Measurements from ENCODE around the gene GPC6. TPM values are rescaled to one million over a fixed set of nuclear protein-coding genes. Genes with fewer than 3 reads are reported as not detected.

GPC6 gene
- total and polyA plus RNA-seq, 12 donors: 0.15 to 5.4 (median 2.5) TPM

DNA sequence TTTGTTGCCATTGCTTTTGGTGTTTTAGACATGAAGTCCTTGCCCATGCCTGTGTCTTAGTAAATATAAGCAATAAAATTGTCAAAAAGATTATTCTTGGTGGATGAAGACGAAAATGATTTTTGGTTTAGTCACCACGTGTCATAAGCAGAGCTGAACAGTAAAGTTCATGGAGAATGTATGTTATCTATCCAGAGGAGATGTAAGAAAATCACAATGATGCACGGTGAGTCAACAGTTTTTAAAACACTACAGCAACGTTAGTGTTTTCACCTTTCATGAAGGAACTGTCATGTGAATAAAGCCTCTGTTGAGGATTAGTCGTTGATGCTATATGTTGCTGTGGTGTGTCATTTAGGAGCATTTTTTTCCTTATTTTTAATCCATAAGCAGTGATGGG, 137.6 kb downstream of the GPC6 start:
- no peak for DNase-seq
- WGBS, 2 donors: 77 to 79% methylated on average over 5 of the region's 5 CpGs
- no peak overlapping the region for H3K27ac ChIP-seq
- H3K4me3 ChIP-seq: no peak overlapping the region
- H3K9me3 ChIP-seq: no peaks in the 10 kb centered on the region
- intact Hi-C loops (cut with DNase I): no loop called here
- no peaks in the 10 kb centered on the region for H3K4me1 ChIP-seq
- TF ChIP-seq, protein P1, sequence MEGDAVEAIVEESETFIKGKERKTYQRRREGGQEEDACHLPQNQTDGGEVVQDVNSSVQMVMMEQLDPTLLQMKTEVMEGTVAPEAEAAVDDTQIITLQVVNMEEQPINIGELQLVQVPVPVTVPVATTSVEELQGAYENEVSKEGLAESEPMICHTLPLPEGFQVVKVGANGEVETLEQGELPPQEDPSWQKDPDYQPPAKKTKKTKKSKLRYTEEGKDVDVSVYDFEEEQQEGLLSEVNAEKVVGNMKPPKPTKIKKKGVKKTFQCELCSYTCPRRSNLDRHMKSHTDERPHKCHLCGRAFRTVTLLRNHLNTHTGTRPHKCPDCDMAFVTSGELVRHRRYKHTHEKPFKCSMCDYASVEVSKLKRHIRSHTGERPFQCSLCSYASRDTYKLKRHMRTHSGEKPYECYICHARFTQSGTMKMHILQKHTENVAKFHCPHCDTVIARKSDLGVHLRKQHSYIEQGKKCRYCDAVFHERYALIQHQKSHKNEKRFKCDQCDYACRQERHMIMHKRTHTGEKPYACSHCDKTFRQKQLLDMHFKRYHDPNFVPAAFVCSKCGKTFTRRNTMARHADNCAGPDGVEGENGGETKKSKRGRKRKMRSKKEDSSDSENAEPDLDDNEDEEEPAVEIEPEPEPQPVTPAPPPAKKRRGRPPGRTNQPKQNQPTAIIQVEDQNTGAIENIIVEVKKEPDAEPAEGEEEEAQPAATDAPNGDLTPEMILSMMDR (IDR thresholded peaks at IDR 0.05): no peak
- ATAC-seq: no peak
- H3K27me3 ChIP-seq: no peaks in the 10 kb centered on the region
- no peaks in the 10 kb centered on the region for H3K36me3 ChIP-seq

DNA sequence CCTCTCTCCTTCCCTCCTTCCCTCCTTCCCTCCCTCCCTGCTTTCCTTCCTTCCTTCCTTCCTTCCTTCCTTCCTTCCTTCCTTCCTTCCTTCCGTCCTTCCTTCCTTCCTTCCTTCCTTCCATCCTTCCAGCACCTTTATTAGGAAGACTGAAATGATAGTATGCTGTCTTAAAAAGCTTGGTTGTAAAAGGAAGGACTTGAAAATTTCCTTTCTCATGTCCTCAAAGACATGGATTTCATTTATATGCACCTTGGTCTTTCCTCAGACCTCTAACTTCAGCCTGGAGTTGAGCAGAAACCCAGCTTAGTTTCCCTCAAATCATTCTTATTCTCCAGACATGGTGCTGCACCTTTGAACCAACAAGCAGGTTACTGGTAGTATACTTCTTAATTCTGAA, 141.7 kb downstream of the GPC6 start:
- H3K4me3 ChIP-seq: no peak overlapping the region
- H3K27me3 ChIP-seq: no peaks in the 10 kb centered on the region
- no peak overlapping the region for H3K27ac ChIP-seq
- DNase-seq (no peak), ATAC-seq (no peak)
- no CpG with 5 or more reads among the region's 1 CpG for WGBS, 2 donors
- TF ChIP-seq, protein P1 (IDR thresholded peaks at IDR 0.05): no peak
- no peaks in the 10 kb centered on the region for H3K36me3 ChIP-seq
- intact Hi-C loops (cut with DNase I): no loop called here
- no peaks in the 10 kb centered on the region for H3K4me1 ChIP-seq
- H3K9me3 ChIP-seq: no peaks in the 10 kb centered on the region

DNA sequence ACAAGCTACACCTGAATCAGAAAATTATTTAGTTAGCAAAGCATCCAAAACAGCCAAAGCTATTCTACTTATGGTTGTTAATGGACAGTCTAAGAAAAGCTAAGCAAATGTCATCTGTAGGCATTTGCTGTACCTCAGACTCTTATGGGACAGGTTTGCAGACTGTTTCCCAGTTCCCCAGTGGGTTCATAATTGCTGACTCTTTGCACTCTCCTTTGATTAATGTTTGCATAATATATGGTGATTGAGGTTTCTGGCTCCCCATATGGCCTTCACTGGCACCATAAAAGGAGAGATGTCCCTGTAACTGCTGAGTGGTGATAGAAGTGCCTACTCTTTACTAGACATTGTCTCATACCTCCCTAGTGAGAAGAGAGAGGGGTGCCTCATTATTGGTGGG, 142.1 kb downstream of the GPC6 start:
- Histone ChIP-seq H3K27ac (no peak overlapping the region), H3K27me3 (no peaks in the 10 kb centered on the region), H3K4me3 (no peak overlapping the region), H3K36me3 (no peaks in the 10 kb centered on the region), H3K4me1 (no peaks in the 10 kb centered on the region), H3K9me3 (no peaks in the 10 kb centered on the region)
- DNase-seq: no peak
- TF ChIP-seq, protein P1 (IDR thresholded peaks at IDR 0.05): no peak
- no peak for ATAC-seq
- intact Hi-C loops (cut with DNase I): no loop called here

DNA sequence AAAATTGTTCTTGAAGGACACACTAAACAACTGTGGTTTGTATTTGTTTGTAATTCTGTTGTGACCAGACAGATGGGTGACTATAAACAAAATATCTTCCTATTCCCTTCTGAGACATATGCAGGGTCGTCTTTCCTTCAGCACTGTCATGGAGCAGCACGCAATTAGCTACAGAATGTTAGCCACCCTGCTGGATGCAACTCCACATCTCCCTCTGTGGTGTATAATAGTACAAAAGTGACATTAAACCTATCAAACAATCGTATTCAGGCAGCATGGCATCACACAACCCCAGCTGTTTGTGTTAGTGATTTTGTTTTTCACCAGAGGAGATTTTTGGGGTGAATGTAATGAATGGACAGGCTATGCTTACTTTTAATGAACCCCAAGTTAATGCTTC, 146.2 kb downstream of the GPC6 start:
- intact Hi-C loops (cut with DNase I): no loop called here
- TF ChIP-seq, protein P1 (IDR thresholded peaks at IDR 0.05): no peak
- no peak overlapping the region for H3K4me3 ChIP-seq
- H3K36me3 ChIP-seq: no peaks in the 10 kb centered on the region
- no peak for ATAC-seq
- 65 to 75% methylated on average over 3 of the region's 3 CpGs for WGBS, 2 donors
- DNase-seq: no peak
- H3K9me3 ChIP-seq: no peaks in the 10 kb centered on the region
- H3K27me3 ChIP-seq: no peaks in the 10 kb centered on the region
- H3K27ac ChIP-seq: no peak overlapping the region
- no peaks in the 10 kb centered on the region for H3K4me1 ChIP-seq

DNA sequence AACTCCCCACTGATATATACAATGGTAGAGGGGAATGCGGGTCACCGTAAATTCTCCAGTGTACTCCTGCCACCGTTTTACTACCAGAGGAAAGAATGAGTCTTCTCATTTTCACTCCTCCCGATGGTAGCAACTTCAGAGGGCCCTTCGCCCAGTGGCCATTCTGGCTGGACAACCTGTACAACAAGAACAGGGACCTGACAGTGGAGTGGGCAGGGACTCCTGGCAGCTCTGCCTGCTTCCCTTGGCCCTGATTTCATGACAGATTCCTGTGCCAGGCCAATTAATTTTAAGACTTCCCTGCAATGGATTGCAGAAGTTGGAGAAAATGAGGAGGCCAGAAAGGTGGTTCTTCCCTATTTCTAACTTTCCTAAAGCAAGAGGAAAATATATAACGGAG, 148.9 kb downstream of the GPC6 start:
- 89 to 93% methylated on average over 6 of the region's 6 CpGs for WGBS, 2 donors
- Histone ChIP-seq H3K27me3 (no peaks in the 10 kb centered on the region), H3K4me1 (no peaks in the 10 kb centered on the region), H3K36me3 (no peaks in the 10 kb centered on the region), H3K4me3 (no peak overlapping the region), H3K27ac (no peak overlapping the region), H3K9me3 (no peaks in the 10 kb centered on the region)
- intact Hi-C loops (cut with DNase I): loop anchor here in 1 of 10 donors (5.0 kb wide), 1 partner anchor 978 kb away; no protein-coding TSS in a partner anchor
- no peak for ATAC-seq
- no peak for DNase-seq
- TF ChIP-seq, protein P1 (IDR thresholded peaks at IDR 0.05): no peak

Data from heart right ventricle (tissue), 16 donors.